Neutrophil (primary cell): ENCODE data around the gene TEX48.

Experiments used
- H3K27ac ChIP-seq: fragments of 200-600 bp; sonication (generic); 2 replicates; pipeline ENCODE4 v1.5.1; 2016; ENCODE audit warnings: mild to moderate bottlenecking, moderate library complexity
- H3K27me3 ChIP-seq: fragments of 200-600 bp; sonication (generic); 2 replicates; pipeline ENCODE4 v1.6.0; 2016; ENCODE audit warnings: mild to moderate bottlenecking
- H3K36me3 ChIP-seq: fragments of 200-600 bp; sonication (generic); 2 replicates; pipeline ENCODE4 v1.5.1; 2017
- H3K4me1 ChIP-seq, 2 experiments: fragments of 200-600 bp in 1 of 2; sonication (generic) in 1 of 2; 1 replicate in 1 of 2; 2 replicates in 1 of 2; pipeline versions ENCODE4 v1.5.1 to v1.6.1; 2013 to 2016; ENCODE audit warnings: low read depth in 1 of 2, low read length in 1 of 2, mild to moderate bottlenecking in 1 of 2, moderate library complexity in 1 of 2; ENCODE audit not compliant: control insufficient read depth in 1 of 2, insufficient read depth in 1 of 2
- H3K4me3 ChIP-seq, 2 experiments: fragments of 200-600 bp in 1 of 2; sonication (generic) in 1 of 2; 1 replicate in 1 of 2; 2 replicates in 1 of 2; pipeline ENCODE4 v1.5.1; 2013 to 2016; ENCODE audit warnings: low read depth in 1 of 2, low read length in 1 of 2, mild to moderate bottlenecking in 1 of 2, moderate library complexity in 1 of 2
- H3K9me3 ChIP-seq: fragments of 200-600 bp; sonication (generic); 2 replicates; pipeline ENCODE4 v1.5.1; 2016
- CTCF ChIP-seq: fragments of 200-600 bp; sonication (generic); IDR thresholded peaks from 2 replicates; pipeline ENCODE4 v1.5.1; 2016; ENCODE audit warnings: antibody characterized with exemption

TEX48 gene

GRCh38 chr9:114694146-114694545, 12.2 kb upstream of the TEX48 start:
- Histone ChIP-seq H3K4me3 (no peak overlapping the region), H3K36me3 (no peaks in the 10 kb centered on the region), H3K27ac (no peak overlapping the region), H3K4me1 (no peaks in the 10 kb centered on the region), H3K27me3 (no peaks in the 10 kb centered on the region), H3K9me3 (no peaks in the 10 kb centered on the region)
- TF ChIP-seq CTCF, result no peak

- Histone ChIP-seq H3K4me3 (no peak overlapping the region), H3K27me3 (no peaks in the 10 kb centered on the region), H3K27ac (no peak overlapping the region), H3K4me1 (no peaks in the 10 kb centered on the region), H3K9me3 (no peaks in the 10 kb centered on the region), H3K36me3 (no peaks in the 10 kb centered on the region)
- TF ChIP-seq CTCF, result no peak
Measured at GRCh38 chr9:114693248-114693855, 11.4 kb upstream of the TEX48 start.

GRCh38 chr9:114691956-114692295, 9.9 kb upstream of the TEX48 start:
- H3K36me3 ChIP-seq, result no peaks in the 10 kb centered on the region
- no peaks in the 10 kb centered on the region for H3K9me3 ChIP-seq
- H3K27me3 ChIP-seq, result no peaks in the 10 kb centered on the region
- no peak overlapping the region for H3K27ac ChIP-seq
- no peak for TF ChIP-seq CTCF
- no peak overlapping the region for H3K4me3 ChIP-seq
- H3K4me1 ChIP-seq, result no peaks in the 10 kb centered on the region

- Histone ChIP-seq H3K9me3 (no peaks in the 10 kb centered on the region), H3K27ac (no peak overlapping the region), H3K4me3 (no peak overlapping the region)
Measured at GRCh38 chr9:114691046-114691955, 9.3 kb upstream of the TEX48 start.

GRCh38 chr9:114690308-114690707, 8.3 kb upstream of the TEX48 start:
- H3K36me3 ChIP-seq, result no peaks in the 10 kb centered on the region
- no peak overlapping the region for H3K4me3 ChIP-seq
- TF ChIP-seq CTCF, result no peak
- no peaks in the 10 kb centered on the region for H3K9me3 ChIP-seq
- no peaks in the 10 kb centered on the region for H3K27me3 ChIP-seq
- no peaks in the 10 kb centered on the region for H3K4me1 ChIP-seq
- H3K27ac ChIP-seq, result no peak overlapping the region

More at GRCh38 chr9:114691046-114691955, 9.3 kb upstream of the TEX48 start:
- Histone ChIP-seq H3K27me3 (no peaks in the 10 kb centered on the region), H3K36me3 (no peaks in the 10 kb centered on the region), H3K4me1 (no peaks in the 10 kb centered on the region)
- TF ChIP-seq CTCF, result no peak
